ENCODE data around the gene SLC35E2B.
"Not testable (repeated sequence)": the region's sequence is repeated elsewhere in the genome, so short reads cannot be mapped to it uniquely, and the experiment has no call there.

The SLC35E2B gene

DNA sequence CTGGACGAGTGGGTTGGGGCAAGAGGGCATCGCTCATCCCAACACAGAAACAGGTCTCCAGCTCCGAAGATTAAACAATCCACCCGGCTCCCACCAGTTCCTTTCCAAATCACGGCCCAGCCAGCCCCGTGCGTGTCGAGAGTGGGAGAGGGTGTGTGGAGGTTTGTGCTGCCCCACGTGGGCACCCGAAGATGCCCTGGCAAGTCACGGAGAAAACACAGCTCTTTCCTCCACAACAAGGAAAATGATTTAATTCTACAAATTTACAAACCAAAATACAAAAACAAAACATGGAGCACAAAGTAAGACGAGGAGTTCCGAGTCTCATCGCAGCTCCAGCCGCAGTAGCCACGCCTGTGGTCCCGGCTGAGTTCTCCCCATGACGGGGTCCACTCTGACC, 9.9 kb upstream of the SLC35E2B start:
- FAIRE-seq = not testable (repeated sequence)

DNA sequence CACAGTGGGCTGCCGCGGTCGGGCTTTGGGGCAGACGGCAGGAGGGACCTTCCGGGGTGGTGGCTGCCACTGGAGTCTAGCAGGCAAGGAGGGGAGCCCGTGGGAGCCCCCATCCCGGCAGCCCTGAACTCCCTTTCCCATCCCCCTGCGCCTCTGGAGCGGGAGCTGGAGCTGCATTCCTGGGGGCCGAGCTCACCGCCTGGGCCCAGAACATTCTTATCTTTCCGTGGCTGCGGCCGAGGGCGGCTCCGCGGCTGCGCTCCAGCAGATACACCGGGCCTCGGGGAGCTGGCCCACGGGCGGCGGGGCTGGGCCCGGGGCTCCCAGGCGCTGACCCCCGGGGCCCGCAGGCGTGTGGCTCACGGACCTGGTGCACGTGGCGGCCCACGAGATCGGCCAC, 8.0 kb upstream of the SLC35E2B start:
- not testable (repeated sequence) for FAIRE-seq

DNA sequence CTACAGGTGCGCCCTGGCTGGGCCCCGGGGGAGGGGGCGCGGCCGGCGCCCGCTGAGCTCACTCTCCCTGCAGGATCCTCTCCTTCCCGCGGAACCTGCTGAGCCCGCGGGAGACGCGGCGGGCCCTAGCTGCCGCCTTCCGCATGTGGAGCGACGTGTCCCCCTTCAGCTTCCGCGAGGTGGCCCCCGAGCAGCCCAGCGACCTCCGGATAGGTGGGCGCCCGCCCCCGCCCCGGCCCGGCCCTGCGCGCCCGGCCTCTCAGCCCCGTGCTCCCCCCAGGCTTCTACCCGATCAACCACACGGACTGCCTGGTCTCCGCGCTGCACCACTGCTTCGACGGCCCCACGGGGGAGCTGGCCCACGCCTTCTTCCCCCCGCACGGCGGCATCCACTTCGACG, 7.5 kb upstream of the SLC35E2B start:
- not testable (repeated sequence) for FAIRE-seq

DNA sequence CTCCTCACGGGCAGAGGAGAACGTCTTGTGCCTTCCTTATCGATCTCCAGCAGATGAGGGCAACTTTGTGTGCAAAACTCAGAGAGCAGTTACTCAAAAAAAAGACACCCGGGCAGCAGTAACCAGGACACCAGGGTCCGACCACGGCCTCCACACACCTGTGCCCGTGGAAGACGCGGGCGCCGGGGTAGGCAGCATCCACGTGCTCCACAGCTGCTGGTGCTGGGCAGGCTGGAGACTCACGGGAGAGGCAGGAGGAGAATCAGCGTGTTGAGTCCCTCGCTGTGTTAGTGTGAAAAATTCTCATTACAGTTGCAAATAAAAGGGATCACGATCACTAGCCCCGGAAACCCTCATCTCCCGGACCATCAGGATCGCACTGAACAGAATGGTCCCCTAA, 6.5 kb upstream of the SLC35E2B start:
- not testable (repeated sequence) for FAIRE-seq

DNA sequence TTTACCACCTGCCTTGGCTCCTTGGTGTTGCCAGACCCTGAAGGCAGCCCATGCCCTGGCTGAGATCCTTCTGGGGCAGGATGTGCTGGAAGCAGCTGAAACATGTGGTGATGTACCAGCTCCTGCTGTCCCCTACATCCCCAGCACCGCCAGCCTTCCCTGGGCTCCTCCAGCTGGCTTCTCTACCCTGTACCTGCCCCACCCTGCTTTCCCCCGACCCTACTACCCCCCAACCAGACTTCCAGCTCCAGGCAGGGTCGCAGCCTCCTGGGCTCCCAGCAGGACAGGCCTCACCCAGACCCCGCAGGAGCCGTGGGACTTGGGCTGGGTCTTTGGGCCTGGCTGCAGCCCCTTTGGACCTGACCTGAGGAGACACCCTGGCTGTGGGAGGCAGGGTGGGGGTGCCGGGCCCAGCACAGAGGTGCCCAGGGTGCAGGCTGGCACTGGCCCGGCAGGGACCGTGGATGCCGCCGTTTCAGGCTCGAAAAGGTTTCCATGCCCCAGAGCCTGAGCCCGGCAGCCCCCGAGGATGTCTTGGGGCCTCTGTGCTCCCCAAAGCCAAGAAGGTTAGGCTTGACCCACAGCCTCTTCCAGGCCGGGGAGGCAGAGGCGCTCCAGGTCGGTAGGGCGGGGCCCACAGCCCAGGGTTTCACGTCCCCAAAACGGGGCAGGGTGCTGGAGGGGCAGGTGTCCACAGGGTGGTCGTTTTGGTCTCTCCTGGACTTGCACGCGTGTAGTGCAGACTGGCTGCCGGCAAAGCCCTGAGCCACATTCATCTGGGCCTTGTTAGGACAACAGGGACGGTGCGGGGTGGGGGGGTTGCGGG, 5.0 kb upstream of the SLC35E2B start:
- FAIRE-seq = not testable (repeated sequence)

DNA sequence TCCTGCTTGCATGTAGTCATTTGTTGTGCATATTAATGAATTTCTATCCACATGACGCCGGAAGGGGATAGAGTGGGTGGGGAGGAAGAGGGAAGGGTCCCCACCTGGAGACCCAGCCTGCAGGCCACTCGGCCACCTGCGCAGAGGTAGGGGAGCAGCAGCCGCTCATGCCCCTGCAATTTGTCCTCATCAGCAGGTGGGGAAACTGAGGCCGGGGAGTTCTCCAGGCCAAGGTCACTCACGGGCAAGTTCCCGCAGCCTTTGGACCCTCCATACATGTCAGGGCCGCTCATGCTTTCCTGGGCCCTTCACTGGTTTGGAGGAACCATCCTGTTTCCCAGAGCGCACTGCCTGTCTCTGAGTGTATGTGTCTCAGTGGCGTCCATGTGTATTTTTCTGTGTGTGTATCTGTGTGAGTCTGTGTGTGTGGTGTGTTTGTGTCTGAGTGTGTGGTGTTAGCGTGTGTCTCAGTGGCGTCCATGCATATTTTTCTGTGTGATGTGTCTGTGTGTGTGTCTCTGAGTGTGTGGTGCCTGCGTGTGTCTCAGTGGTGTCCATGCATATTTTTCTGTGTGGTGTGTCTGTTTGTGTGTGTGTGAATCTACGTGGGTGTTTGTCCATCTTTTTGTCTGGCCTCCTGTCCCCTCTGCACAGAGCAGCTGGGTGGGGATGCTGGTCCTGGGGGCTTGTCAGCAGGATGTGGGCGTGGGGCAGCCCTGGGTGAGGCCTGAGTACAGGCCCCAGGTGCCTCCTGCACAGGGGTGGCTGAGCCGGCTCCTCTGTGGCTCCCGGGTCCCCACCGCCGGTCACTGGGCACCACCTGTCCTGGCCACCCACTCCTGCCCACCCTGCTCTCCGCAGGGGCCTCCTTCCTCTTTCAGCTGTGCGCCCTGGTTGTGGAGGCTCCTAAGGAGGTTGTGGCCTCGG, 4.1 kb upstream of the SLC35E2B start:
- FAIRE-seq = not testable (repeated sequence)

DNA sequence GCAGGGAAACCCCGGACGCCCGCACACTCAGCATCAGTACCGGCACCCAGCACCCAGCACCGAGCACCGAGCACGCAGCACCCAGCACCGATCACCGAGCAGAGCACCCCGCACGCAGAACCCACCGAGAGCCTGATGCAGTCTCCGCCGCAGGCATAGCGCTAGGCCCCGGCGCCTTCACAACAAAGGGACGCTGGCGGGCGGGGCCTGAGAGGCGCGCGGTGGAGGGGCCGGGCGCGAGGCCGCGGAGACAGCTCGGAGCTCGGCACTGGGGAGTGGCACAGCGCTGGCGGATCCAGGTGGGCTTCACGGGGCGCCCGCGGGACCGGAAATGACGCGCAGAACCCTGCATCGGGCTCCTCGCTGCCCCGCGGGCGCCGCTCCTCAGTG, 276 bp downstream of the SLC35E2B start:
- FAIRE-seq = not testable (repeated sequence)

DNA sequence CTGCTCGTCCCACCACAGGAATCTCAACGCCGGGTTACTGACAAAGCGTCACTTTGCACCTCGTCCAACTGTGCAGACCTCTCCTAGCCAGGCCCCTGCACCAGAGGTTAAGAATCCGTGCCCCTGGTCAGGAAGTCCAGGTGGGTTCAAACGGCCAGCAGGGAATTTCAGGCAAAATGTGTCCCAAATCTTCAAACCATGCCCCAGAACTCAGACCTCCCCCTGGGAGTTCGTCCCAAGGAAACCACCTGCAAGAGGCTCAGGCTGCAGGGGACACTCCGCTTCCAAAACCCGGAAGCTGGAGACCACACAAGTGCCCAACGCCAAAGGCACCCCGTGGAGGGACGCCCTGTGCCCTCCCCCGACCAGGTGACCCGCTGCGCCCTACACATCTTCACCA, 1.2 kb downstream of the SLC35E2B start:
- not testable (repeated sequence) for FAIRE-seq

DNA sequence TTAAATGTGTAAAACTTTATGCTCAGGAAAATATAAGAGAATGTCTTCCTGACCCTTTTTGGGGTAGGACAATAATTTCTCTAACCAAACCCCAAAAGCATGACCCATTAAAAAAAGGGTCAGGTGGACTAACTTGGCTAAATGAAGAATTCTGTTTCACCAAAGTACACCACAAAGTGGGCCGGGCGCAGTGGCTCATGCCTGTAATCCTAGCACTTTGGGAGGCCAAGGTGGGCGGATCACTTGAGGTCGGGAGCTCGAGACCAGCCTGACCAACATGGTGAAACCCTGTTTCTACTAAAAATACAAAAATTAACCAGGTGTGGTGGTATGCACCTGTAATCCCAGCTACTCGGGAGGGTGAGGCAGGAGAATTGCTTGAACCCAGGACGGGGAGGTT, 3.1 kb downstream of the SLC35E2B start:
- not testable (repeated sequence) for FAIRE-seq

DNA sequence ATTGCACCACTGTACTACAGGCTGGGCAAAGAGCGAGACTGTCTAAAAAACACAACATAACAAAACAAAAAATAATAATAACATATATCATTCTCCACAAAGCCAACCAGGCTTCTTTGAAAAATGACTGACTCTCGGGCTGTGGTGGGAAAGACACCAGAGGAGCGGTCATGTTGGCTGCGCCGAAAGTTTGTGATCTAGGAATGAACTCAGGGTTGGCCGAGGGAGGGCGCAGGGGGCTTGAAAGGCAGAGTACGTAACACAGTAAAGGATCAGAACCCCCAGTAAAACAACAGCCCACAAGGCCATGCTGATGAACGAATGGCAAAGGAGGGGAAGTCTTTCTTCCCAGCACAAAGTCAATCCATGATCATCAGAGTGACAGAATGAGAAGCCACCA, 4.7 kb downstream of the SLC35E2B start:
- FAIRE-seq = no peak

DNA sequence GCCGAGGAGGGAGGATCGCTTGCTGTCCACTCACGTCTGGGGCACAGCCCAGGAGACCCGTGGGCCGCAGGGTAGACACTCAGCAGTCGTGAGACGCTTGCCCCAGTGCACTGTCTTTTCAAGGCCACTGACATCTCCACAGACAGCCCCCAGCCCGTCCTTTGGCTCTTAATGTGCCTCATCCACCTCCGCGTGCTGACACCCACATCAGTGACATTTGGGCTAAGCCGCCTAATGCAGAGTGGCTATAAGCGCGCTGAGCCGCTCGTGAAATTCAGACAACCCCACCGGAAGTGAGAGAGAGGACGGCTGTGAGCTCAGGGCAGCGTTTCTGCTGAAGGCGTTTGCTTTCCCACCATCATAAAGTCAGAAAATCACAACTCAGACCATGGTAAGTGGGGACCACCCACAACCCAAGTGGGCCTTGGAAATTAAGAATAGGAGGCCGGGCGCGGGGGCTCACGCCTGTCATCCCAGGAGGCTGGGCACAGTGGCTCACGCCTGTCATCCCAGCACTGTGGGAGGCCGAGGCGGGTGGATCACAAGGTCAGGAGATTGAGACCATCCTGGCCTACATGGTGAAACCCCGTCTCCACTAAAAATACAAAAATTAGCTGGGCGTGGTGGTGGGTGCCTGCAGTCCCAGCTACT, 8.4 kb downstream of the SLC35E2B start:
- no peak for FAIRE-seq

DNA sequence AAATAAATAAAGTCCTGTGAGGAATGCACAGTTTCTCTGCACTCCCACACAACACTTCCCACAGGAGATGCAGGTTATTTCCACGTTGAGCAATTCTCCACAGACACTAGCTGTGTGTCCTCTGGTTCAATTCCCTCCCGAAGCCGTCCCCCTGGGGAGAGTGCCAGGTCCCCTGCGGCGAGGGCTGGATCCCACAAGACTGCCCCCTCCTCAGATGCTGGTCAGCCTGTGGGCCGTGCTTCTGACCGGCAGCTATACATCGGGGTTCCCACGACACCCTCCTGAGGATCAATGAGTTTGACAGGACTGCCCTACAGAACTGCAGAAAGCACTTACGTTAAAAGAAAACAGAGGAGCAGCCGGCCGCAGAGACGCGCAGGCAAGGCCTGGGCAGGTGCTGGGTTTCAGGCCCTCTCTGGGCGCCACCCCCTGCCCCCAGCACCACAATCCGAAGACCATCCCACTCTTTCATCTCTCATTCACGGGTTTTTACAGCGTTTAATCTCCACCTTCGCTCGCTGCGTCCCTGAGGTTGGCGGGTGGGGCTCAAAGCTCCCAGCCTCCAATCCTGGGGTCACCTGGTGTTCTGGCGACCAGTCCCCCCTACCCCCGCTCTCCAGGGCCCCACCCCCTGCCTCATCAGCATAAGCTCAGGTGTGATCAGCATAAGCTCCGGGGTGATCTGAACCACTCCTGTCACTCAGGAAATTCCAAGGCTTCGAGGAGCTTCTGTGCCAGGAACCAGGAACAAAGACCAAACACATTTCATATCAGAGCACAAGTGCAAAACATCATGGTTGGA, 9.3 kb downstream of the SLC35E2B start:
- FAIRE-seq = no peak

DNA sequence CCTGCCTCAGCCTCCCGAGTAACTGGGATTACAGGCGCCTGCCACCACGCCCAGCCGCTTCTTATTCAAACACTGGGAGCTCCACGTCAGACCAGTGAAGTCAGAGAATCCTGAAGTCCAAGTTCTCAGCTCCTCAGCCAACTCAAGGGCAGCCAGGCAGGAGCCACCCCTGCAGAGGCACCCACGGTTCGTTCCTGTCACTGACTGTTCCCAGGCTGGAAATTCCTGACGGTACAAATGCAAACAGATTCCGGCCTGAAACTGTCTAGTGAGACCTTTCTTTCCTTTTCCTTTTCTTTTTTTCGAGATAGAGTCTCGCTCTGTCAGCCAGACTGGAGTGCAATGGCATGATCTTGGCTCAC, 11.7 kb downstream of the SLC35E2B start:
- no peak for FAIRE-seq

DNA sequence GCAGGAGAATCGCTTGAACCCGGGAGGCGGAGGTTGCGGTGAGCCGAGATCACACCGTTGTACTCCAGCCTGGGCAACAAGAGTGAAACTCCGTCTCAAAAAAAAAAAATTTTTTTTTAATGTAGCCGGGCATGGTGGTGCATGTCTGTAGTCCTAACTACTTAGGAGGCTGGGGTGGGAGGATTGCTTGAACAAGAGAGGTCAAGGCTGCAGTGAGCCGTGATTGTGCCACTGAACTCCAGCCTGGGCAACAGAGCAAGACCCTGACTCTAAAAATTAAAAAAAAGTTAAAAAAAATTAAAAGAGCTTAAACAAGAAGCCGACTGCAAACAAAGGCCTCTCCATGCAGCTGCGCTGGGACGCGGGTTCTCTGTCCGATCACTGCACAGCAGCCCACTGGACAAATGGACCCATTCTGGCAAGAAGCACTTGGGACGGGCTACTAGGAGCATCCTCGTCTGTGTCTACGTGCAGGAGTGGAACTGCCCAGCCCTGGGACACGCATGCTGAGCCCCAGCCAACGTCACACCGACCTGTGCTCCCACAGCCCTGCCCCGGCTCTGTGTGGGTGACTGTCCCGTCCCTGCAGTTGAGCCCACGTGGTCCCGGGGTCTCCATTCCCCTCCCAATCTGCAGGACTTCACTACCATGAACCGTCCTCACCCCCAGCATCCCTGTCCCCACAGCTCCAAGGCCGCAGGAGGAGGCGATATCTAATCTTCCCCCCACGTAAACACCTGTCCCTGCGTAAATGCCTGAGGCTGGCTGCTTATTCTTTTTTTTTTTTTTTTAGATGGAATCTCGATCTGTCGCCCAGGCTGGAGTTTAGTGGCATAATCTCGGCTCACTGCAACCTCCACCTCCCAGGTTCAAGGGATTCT, 12.3 kb downstream of the SLC35E2B start:
- FAIRE-seq = no peak

DNA sequence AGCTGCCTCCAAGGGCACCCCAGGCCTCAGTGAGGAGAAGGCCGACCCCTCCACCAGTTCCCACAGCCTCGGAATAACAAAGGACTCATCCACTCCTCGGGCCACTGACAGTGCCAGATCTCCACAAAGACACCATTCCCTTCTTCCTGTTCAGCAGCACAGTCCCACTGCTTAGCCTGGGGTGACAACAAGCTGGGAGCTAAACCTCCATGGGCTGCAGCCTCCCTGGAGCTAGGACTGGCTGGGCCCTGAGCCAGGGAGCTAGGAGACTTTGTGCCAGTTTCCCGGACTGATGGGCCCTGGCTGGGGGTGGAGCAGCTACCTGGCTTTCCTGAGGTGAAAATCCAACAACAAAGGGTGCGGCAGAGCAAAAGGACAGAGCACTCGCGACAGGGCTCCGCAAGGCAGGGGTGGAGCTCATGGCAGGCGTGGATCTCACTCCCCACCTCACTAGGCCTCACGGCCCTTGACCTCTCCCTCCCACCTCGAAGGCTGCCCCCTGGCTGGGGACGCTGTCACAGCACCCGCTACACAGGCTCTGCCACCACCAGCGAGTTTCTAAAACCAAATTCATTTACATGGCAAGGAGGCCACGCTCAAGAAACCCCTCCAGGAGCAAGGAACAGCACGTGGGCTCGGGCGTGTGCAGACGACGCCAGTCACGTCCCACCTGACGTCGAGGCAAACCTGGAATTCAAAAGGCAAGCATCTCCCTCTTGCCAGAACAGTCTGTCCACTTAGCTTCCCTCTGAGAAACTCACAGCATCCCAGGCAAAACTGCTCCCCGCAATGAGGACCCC, 13.8 kb downstream of the SLC35E2B start:
- FAIRE-seq = no peak

DNA sequence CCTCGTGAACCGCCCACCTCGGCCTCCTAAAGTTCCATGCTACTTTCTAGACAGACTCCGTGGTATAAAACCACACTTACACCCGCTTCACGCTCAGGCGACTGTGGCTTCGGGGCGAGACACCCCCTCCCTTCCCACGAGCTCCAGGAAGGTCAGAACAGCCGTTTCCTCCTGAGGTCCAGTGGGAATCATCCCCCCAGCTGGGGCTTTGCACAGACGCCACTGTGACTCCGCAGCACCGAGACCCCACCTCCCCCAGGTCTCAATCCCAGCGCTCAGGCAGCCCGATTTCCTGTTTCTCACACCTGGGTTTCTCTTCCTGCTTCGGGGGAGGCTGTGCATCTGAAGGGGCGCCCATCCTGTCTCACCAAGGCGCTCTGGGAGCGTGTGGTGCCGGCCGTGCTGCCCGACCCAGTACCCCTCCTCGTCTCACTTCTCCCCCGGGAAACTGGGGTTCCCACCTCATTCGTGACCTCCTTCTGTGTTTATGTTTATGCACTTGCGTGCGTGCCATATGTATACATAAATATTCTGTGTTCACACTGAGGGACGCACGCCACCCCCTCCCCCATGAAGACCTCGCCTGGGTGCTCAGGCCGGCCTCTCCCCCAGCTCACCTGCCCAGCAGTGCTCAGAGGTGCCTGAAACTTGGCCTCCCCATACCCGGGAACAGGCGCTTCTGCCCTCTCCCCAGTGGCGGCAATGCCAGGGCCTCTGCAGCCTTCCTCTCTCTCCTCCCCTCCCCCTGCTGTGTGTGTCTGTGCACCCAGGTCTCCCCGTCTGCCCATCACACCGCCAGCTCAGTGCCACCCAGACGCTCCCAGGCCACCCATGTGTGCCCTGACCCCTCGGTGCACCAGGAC, 14.6 kb downstream of the SLC35E2B start:
- FAIRE-seq = no peak

DNA sequence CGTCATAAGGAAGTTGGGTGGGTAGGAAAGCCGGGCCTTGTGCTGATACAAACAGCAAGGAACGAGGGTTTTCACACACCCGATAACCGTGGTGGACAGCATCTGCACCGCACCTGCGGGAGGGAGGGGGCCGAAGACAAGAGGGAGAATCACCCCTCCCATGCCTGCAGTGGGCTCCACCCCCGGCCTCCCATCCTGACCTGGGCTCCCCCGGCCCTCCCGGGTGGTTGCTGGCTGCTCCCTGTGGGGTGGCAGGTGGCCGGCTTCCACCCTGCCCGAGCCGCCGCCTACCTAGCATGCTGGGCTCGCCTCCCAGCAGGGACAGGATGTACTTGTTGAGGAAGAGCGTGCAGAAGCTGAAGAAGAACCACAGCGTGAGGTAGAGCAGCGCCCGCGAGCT, 16.5 kb downstream of the SLC35E2B start:
- not testable (repeated sequence) for FAIRE-seq

DNA sequence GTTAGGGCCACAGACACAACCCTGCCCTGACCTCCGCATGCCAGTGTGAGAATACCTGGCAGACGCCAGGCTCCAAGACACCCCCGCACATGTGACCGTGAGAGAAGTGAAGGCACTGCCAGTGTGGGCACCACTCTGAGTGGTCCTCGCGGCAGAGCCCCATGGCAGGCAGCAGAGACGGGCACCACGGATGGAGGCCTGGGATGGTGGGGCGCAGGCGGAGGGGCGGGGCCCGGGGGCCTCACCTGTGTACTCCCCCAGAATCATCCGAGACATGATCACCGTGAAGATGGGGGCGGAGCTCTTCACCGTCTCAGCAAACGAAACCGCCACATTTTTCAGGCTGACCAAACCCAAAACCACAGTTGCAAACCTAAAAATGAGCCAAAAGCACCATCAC, 17.4 kb downstream of the SLC35E2B start:
- FAIRE-seq = not testable (repeated sequence)

DNA sequence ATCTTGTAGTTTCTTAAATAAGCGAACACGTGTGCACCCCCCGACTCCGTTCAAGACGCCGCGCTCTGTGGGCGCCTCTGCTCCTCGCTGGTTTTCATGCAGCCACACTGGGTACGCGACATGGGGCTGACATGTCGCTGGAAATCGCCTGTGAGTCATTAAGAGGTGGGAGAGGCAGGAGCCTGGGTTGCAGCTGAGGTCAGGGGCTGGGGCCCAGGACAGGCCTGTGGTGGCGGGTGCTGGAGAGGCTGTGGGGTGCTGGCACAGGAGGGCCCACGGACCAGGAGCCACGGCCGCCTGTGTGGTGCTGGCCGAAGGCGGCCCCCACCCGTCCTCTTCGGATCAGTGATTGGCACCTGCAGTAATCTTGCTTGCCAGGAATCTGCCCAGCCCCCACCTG, 17.8 kb downstream of the SLC35E2B start:
- FAIRE-seq = not testable (repeated sequence)
